GM10266 (cell line): ENCODE results near the gene PEPD.

ENCODE experiments used
- DNase-seq: peaks from one replicate; pipeline ENCODE4 v3.0.0; 2012; ENCODE audit errors: extremely low spot score
- TF ChIP-seq, protein P1 (sequence below): IDR thresholded peaks from 2 replicates; pipeline ENCODE4 v1.5.1; 2012; ENCODE audit warnings: mild to moderate bottlenecking, low read depth; ENCODE audit not compliant: control insufficient read depth, insufficient read depth; ENCODE audit errors: missing control alignments

PEPD gene

DNA sequence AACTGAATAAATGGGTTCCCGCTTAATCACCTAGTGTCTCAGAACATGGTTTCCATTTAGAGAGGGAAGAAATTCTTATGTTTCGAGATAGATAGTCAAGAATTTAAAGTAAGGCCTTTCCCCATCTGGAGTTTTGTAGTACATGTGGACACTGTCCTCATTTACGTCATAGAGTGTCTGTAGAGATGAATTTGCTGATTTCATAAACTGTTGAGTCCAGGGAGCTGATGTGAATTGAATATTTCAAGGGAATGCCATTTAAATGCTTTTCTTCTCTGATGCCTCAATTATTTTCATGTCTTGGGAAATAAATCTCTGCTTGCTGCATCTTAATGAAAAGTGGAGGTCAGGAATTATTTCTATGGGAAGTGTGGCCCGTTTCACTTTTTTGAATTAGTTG lies 138.6 kb downstream of the PEPD start:
- TF ChIP-seq, protein P1, sequence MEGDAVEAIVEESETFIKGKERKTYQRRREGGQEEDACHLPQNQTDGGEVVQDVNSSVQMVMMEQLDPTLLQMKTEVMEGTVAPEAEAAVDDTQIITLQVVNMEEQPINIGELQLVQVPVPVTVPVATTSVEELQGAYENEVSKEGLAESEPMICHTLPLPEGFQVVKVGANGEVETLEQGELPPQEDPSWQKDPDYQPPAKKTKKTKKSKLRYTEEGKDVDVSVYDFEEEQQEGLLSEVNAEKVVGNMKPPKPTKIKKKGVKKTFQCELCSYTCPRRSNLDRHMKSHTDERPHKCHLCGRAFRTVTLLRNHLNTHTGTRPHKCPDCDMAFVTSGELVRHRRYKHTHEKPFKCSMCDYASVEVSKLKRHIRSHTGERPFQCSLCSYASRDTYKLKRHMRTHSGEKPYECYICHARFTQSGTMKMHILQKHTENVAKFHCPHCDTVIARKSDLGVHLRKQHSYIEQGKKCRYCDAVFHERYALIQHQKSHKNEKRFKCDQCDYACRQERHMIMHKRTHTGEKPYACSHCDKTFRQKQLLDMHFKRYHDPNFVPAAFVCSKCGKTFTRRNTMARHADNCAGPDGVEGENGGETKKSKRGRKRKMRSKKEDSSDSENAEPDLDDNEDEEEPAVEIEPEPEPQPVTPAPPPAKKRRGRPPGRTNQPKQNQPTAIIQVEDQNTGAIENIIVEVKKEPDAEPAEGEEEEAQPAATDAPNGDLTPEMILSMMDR: no peak
- DNase-seq: no peak

- TF ChIP-seq, protein P1: no peak
- DNase-seq: no peak
Measured at GRCh38 chr19:33382006-33382405, 139.6 kb downstream of the PEPD start.

DNA sequence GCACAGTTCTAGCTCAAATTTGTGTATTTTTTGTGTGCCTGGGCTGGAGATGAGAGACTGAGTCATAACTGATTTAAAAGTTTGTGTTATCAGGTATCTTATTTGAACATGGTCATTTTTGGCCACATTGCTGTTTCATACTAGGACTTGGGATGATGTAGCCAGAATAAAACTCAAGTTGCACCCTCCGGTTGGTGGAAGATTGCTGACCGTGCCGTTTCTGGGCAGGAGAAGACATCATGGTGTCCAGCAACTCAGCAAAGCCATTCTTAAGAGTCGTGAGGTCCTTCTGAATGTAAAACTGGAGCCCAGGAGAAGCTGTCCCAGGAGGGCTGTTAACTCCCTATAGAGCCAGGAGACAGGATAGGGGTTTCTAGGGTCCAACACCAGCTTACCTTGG lies 140.5 kb downstream of the PEPD start:
- TF ChIP-seq, protein P1: no peak
- DNase-seq: no peak

DNA sequence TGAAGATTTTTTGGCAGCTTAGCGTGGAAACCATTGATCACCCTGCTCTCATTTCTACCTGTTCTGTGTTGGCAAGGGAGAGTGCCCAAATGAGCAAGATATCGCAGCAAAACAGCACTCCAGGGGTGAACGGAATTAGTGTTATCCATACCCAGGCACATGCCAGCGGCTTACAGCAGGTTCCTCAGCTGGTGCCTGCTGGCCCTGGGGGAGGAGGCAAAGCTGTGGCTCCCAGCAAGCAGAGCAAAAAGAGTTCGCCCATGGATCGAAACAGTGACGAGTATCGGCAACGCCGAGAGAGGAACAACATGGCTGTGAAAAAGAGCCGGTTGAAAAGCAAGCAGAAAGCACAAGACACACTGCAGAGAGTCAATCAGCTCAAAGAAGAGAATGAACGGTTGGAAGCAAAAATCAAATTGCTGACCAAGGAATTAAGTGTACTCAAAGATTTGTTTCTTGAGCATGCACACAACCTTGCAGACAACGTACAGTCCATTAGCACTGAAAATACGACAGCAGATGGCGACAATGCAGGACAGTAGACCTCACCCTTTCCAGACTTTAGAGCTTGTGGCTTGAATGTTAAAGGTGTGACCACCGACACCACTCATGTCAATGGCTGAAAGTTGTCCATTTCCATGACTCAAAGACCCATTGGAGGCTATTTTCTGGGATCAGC lies 142.3 kb downstream of the PEPD start:
- TF ChIP-seq, protein P1: no peak
- DNase-seq: no peak

DNA sequence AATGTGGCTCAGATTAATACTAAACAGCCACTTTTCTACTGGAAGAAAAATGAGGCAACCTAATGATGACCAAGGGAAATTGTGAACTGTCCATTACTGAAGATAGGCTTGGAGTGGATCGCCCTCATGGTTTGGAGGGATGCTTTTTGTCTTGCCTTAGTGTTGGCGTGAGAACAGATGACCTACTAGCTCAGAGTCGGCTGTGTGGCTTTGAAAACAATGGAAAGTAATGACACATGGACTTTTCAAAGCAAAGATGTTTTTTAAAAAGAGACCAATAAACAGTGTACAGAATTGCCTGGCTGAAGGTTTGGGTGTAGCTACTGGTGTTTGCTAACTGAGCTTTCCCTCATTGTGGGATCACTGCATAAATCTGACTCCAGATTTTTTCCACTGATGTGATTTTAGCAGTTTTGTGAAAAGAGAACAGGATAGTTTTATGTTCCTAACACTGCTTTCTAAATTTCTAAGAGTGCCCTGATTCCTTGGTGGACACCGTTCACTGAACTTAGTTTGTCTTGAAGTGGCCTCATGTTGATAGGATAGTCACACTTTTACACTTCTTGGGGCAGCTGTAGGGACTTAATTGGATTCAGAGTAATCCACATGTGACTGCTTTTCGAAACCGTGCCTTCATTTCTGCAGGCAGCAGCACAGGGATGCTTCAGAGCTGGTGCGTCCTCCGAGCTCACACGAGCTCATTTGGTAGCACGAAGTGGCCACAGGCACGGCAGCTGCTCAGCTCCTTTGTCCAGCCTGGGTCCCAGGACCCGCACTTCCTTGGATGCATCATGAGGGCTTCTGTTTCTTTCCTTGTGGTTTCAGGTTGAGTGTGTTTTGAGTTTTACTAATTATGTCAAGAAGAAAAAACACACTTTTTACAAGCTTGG lies 143.8 kb downstream of the PEPD start:
- DNase-seq: no peak

DNA sequence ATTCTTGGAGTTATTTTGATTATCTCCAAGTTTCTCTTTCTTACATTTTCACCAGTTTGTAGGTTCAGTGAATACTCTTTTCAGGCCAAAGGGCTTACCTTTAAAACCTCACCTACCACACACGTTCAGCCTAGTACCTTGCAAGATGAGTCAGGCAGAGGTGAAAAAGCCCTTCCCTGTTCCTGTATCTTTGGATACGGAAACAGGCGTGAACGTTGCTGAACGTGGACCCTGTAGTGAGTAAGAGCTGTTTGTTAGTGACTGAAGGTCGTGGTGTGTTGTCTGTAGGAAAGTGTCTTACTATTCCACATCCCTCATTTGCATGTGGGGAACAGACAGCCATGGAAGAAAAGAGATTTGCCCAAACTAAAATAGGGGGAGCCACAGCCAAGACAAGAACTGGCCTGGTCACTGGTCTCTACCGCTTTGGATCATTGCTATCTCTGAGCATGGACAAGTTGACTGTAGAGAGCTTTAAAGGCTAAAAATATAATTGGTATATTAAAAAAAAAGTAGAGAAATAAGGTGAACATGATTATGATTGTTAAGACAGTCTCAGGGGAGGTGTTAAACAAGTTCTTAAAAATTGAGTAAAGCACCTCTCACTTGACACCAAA lies 144.5 kb downstream of the PEPD start:
- no peak for DNase-seq
- TF ChIP-seq, protein P1: no peak

More for the DNA sequence above, 143.8 kb downstream of the PEPD start:
- TF ChIP-seq, protein P1: no peak

- no peak for DNase-seq
- TF ChIP-seq, protein P1: no peak
Measured at GRCh38 chr19:33376423-33376822, 145.2 kb downstream of the PEPD start.
